Tibial nerve (tissue), 3 donors: ENCODE results near the gene ARID5B.

Source experiments
- CTCF ChIP-seq, 5 experiments: fragments of 200-600 bp in 3 of 5; fragments of 450-650 bp in 2 of 5; sonication (generic) in 3 of 5; IDR thresholded peaks; one replicate each; pipeline ENCODE4 v1.5.1; 2016 to 2019; ENCODE audit warnings: antibody characterized with exemption in 5 of 5, mild to moderate bottlenecking in 3 of 5, moderate library complexity in 2 of 5
- POLR2A ChIP-seq, 2 donors: fragments of 450-650 bp; IDR thresholded peaks; one replicate each; pipeline ENCODE4 v1.6.1; 2017; ENCODE audit warnings: antibody characterized with exemption in 2 of 2, mild to moderate bottlenecking in 2 of 2, moderate library complexity in 2 of 2

- TF ChIP-seq CTCF (IDR thresholded peaks at IDR 0.05) (no peak), POLR2A (IDR thresholded peaks at IDR 0.05) (no peak)
Observed at GRCh38 chr10:61907011-61907410, 5.5 kb downstream of the ARID5B start.
